NCI-H1417 treated with DMSO at 0.1 percent for 48 hours (cell line): ENCODE results near the gene ROBO2.

Source experiments
- DNase-seq: peaks from one replicate; lab custom pipeline; 2025; lab: John Stamatoyannopoulos, UW

Gene ROBO2

DNA sequence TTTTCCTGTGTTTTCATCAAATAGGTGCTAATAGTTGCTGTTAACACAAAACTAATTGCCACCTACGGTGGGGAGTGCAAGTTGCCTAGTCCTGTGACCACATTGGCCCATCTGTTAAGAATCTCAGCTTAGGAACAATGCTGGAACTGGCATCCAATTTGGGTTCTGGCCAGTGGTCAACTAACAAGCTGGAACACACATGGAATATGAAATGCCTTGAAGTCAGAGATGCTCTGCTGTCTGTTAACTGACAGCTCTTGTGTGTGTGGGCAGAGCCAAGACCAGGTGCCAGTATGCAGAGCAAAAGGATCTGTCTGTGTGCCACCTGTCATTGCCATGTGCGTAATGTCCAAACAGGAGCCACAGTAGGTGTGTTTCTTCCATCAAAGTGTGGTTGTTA, 460.8 kb downstream of the ROBO2 start:
- DNase-seq = no peak

DNA sequence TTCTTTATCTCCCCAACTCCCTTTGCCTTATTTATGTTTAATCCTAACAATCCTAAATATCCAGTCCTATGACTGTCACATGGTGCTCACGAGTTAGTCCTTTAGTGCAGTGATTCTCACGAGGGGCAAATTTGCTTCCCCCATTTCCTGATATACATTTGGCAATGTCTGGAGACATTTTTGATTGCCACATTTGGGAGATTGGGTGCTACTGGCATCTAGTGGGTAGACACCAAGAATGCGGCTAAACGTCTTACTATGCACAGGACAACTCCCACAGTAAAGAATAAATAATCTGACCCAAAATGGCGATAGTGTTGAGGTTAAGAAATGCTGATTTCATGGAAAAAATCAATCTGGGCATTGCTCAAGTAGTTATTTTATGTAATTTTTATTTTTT, 466.5 kb downstream of the ROBO2 start:
- no peak for DNase-seq

DNA sequence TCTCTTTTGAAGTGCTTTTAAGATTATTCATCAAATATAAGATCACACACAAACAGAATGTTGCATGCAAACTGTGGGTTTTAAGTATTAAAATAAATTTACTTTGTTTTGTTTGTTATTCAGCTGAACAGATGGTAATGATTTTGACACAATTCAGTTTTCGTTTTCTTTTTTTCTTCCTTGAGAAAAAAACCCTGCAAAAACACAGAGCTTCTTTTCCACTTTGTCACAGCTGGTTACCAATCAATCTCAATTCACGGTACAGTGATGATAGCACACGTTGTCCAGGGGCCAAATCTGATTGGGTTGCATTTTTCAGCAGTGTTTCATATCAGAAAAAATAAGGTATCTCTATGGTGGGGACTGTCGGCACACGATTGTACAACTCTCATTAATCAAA, 473.6 kb downstream of the ROBO2 start:
- DNase-seq = no peak

DNA sequence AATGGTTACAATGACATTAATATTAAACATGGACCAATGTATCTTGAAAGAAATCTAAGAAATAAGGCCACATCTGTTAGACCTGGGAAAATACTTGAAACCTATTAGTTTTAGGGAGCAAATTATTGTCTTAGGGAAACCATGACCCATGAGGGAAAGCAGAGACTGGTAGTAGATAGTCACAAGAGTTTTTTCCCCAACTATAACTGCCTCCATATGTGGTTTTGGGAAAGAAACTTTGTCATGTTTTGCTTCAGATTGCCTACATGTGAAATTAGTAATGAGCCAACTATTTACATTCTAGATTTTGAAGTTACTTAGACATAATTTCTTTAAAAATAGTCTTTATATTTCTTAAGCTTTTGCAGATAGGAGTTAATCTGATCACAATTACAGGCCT, 474.9 kb downstream of the ROBO2 start:
- no peak for DNase-seq

DNA sequence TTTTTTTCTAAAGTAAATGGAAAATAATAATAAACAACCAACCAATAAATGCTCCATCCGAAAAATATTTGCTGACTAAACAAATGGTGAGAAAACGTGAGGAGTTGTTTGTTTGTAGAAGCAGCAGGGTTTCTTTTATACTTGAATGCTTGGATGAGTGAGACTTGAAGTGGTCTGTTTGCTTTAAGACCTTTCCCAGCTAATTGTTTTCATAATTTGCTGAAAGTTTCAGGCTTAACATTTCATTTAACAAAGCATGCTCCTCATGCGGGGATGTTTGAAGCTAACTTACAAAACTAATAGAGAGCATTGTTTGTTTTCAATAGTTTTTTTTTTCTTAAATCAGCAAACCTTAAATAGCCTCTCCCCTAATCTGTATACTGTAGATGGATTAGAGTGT, 484.6 kb downstream of the ROBO2 start:
- DNase-seq = peak; percentile 34

DNA sequence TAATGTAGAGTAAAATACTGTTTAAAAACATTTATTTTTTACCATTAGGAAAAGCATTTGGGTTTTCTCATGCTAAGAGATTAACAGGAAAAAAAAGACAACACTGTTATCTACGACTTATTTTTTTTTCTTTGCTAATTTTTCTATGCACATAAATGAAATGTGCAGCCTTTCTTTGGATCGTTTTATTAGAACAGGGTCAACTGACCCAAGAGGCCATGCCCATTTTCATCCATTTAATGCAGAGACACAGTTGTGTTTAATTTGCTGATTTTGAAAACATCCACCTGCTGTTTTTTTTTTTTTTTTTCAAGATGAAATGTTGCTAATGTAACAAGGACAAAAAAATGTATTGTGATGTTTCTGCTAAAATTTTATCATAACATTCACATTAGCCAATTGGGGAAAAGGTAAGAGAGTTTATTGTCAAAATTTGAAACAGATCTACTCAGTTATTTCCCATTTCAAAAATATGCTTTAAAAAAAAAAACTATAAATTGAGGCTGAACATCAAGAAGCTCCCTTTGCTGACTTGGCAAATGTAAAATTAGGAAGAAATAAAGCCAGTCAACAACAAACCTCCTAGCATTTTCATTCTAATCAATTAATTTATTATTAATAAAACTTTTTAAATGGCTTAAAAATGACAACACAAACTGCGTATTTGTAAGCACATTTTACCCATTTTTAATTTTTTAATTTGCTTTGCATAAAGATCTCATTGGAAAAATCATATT, 485.2 kb downstream of the ROBO2 start:
- no peak for DNase-seq

DNA sequence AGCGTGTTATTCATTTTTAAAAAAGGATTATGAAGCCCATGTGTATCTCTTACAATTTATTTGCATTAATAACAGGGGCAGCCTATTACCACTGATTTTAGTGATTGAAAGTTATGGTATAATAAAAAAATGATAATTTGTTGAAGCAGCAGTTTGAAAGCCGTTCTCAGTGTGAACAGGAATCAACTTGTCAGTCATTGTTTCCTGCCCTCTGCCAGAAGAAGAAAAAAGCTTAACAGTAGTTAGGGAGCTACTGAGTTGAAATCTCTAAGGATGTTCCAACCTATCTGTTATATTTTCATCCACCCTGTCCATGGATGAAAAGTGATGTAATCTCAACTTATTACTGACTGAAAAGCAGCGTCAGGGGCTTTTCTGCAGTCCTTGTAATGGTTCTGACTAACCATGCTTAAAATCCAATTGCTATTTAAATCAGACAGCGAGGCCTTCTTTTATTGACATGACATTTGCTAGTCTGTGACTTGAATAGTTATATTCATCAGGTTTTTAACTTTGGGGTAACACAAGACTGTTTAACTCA, 486.7 kb downstream of the ROBO2 start:
- no peak for DNase-seq

DNA sequence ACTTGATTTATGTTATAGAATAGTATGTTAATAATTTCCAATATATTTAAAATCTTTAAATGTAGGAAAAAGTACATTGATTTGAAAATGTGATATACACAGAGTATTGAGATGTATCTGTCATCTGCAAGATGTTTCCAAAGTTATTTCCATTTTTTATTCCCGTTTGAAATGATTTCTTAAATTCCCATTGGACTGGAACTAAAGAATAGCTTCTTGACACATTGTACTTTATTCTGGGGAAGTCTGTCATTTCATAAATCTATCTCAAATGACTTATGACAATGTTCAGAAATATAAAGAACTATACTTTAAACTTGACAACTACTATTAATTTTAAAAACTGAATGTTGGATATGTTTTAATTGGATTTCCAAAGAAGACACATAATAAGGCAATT, 489.6 kb downstream of the ROBO2 start:
- no peak for DNase-seq

DNA sequence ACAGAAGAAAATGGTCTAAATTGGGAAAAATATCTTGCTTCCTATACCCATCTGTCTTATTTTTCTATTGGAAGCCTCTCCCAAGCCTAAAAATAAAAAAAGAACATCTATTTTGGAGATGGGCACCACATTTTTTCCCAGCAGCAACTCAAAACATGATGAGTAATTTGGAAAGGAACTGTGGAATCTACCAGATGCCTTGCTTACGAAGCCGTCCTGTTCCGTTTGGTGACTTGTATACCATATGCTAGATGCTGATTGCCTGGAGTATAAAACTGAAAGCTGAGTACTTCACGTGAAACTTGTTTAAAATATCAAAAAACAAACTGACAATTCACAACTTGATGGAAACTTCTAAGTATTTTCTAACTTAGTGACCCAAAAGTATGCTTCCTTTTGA, 491.0 kb downstream of the ROBO2 start:
- no peak for DNase-seq

DNA sequence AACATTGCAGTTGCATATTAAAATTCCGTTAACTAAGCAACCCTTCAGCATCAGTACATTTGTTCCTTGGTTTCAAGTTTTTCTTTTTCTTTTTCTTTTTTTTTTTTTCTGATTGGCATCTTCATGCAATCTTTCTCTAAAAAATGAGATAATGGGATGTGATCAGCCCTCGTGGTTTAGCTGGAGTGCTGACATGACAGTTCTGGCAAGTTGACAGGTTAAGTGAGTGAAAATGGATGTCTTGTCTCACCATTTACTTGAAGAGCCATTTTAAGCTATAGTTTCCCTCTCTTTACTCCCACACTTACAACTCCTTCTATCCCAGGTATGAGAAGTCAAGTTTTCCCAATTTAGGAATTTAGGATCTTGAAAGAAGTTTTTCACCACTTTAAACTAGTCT, 495.2 kb downstream of the ROBO2 start:
- DNase-seq = no peak

DNA sequence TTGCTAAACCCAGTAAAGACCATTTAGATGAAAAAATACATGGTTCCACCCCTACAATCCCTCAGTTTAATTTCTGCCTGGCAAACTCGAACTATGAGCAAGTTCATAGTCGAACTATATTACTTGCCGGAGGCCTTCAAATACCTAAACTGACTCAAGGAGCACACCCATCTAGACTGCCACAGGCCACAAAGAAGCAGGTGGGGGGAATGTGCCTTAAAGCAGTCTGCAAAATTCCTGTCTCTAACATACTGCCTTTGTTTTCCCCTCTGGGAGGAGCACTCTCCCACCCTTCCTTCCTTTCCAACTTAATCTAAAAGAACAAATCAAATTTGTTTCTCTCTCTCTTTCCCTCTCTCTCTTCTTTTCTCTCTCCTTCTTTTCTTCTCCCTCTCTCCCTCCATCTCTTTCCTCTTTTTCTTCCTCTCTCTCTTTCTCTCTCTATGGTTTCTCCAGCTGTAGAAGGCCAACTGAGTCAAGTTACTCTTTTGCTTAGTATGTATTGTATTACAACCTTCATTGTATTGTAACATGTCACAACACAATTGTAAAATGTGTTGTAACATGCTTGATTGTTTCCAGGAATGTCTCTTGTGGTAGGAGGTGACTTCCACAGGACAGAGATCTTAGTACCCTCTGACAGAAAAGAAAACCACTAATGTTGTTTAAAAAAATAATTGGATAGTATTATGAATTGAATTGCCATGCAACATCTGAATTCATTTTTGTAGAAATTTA, 496.3 kb downstream of the ROBO2 start:
- no peak for DNase-seq

DNA sequence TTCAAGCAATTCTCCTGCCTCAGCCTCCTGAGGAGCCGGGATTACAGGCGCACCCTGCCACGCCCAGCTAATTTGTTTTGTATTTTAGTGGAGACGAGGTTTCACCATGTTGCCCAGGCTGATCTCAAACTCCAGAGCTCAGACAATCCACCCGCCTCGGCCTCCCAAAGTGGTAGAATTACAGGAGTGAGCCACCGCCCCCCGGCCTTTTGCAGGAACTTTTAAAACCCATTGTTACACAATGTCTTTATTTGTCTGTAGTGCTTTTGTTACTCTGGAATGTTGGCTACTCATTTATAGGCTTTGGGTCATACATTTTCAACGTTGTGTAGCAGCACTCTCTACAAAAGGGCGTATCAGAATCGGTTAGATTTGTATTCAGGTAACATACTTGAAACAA, 499.1 kb downstream of the ROBO2 start:
- DNase-seq = no peak

DNA sequence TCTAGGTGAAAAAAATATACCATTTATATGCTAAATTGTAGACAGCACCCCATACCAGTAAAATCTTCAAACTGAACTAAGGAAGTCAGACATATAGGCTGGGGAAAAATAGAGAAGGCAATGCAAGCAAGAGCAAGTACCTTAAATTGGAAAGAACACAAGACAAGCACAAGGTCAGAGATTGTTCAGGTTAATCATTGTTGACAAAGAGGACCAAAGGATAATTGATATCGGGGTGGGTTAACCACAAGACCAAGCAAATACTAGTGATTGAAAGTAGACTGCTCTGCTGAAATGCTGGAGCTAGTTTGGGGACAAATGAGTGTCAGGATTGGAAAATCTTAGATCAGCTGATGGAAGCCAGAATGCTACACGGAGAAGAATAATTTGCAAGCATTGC, 499.8 kb downstream of the ROBO2 start:
- no peak for DNase-seq

DNA sequence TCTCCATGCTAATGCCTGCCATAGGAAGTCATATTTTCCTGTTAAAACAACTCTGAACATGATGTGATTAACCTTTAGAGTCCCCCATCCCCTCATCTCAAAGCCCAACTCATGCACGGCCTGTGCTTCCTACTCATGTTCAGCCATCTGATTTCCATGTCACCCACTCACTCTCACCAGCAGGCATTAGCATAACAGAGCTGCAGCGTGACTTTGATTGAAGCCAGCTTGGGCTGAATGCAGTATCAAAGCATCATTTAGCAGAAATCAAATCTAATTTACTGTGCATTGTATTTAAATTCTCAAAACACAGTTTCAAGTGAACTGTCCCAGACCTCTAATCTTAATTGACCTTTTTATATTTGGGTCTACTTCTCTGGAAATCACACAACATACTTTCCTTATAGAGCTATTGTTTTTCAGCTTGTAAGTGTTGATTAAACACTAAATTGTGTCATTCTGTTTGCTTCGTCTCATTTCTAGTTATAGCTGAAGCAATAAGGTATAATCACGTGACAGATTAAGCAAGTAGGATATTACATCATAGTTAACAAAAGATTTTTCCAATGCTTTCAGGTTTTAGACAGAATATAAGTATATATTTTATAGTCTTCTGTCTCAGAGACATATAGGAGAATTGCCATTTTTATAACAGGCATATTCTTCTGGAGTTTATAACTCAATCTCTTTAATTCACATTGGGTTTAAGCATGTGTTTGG, 501.5 kb downstream of the ROBO2 start:
- no peak for DNase-seq

DNA sequence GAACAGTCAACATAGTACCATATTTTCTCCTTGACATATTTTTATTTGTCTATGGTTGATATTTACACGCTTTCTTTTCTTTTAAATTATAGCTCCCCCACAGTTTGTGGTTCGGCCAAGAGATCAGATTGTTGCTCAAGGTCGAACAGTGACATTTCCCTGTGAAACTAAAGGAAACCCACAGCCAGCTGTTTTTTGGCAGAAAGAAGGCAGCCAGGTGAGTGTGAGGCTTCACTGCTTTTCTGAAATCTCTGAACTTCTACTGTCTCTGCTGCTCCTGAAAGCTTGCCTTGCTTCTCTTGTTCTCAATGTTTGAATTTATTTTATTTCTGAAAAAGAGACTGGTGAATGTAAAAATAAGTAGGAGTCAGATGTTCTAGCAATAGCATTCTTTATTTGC, 506.3 kb downstream of the ROBO2 start:
- DNase-seq = no peak

DNA sequence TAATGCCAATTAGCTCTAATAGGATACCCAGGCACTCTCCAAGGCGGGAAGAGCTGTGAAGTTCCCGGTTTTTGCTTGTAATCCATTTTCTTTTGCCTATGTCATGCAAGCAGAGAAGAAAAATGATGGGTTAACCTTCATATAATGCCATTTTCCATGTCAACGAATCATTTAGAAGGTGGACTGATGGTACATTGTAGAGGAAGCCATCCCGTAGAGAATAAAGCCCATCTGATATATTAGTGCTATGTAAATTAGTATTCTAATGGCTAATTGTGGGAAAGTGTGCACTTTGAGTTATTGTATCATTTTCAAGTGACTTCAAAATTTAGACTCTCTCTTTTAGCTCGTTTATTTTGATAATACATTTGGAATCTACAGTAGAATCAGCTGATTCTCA, 509.1 kb downstream of the ROBO2 start:
- DNase-seq = no peak

DNA sequence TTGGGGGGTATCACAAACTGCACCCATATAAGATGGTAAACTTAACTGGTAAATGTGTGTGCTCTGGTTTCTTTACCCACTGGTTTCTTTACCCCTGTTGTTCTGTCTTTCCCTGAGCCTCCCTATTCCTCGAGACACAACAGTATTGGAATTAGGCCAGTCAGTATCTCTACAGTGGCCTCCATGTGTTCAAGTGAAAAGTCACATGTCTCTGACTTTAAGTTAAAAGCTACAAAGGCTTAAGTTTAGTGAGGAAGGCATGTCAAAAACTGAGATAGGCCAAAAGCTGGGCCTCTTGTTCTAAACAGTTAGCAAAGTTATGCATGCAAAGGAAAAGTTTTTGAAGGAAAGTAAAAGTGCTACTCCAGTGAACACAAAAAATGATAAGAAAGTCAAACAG, 513.3 kb downstream of the ROBO2 start:
- DNase-seq = no peak

DNA sequence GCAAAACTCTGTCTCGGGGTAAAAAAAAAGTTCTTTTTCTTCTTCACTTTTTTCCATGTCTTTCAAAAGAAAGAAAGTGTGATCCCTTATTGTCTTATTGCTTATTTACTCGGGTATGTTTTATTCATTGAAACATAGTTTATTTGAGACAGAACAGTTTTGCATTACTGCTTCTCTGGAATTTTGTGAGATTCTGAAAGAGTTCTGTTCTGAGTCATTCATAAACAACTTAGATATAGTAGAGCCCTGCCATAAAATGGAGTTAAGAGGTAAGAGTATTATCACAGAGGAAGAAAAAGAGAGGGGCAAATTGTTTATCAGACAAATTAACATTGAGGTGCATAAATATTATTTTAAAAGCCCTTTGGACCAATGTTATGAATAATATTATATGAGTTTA, 522.2 kb downstream of the ROBO2 start:
- DNase-seq = no peak

DNA sequence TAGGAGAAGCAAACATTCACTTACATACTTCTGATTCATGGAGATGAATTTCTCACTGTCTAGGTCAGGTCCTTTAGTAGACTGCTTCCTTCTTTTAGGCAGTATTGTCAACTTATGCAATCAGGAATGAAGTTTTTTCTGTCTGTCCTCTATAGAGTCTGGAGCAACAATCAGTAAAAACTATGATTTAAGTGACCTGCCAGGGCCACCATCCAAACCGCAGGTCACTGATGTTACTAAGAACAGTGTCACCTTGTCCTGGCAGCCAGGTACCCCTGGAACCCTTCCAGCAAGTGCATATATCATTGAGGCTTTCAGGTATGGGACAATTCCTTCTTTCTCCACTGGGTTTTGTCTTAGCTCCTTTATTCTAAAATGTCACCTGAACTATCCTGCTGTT, 523.1 kb downstream of the ROBO2 start:
- DNase-seq = no peak

DNA sequence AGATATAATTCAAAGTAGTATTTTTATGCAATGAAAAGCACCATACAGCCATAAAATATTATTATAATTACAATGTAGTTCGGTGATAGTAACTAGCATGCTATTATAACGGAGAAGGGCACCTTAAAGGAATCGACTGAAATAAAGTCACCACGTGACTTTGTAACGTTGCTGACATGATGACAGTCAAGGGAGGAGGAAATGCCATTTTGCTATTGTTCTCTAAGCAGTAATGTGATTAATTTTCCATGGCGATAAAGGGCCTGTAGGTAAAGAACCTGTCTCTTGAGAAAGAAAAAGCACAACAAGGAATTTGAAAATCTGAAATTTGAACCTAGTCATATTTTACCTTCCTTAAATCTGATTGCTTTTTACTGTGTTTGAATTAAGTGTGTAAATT, 526.2 kb downstream of the ROBO2 start:
- DNase-seq = no peak

DNA sequence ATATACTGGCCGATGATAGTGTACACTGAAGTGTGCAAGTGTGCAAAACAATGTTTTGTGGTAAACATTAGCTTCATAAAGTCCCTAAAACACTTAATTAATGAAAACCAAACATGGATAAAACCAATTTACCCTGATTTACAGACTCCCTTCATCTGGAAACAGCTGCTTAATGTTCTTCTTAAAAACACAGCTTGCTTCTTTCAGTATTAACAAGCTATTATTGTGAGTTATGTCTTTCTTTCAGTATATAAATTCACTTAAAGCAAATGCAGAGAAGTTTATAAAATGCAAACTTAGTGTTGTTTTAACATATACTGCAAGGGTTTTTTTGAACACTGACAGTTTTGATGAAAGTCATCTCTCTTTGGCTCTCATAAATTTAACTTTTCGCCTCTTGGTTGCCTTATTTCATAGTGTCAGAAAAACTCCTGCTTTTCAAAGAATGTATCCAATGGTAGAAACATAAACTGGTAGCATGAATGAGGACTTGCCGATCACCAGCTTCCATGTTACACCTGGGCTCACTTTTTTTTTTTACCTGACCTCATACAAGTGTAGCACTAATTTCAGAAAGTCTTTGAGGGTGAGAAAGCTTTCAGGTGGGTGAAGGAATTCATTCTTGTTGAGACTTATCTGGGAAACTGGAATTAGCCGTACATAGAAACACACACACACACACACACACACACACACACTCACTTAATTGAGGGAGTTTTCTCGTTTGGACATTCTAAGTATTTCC, 532.2 kb downstream of the ROBO2 start:
- no peak for DNase-seq

DNA sequence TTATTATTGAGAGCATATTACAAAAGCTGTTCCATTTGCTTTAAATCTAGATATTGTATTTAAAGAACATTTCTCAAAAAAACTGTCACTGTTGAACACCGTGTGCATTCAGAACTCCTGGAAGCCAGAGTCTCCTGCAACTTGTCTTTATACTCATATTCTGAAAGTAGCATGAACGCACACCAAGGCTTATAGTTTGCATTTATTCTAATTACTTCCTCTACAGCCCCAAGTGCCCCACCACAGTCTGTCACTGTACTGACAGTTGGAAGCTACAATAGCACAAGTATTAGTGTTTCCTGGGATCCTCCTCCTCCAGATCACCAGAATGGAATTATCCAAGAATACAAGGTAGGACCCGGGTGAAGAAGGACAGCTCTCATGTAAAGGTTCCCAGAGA, 537.4 kb downstream of the ROBO2 start:
- no peak for DNase-seq
